ENCODE results near the gene OR4F15.

OR4F15 gene

GRCh38 chr15:101827257-101827656 lies 15.3 kb downstream of the OR4F15 start:
- no peak overlapping the region for H3K4me3 ChIP-seq (ENCODE audit: control insufficient read depth, low read depth, low read length)
- DNase-seq (ENCODE audit: low read depth), result peak; percentile 10
- TF ChIP-seq, protein P1, sequence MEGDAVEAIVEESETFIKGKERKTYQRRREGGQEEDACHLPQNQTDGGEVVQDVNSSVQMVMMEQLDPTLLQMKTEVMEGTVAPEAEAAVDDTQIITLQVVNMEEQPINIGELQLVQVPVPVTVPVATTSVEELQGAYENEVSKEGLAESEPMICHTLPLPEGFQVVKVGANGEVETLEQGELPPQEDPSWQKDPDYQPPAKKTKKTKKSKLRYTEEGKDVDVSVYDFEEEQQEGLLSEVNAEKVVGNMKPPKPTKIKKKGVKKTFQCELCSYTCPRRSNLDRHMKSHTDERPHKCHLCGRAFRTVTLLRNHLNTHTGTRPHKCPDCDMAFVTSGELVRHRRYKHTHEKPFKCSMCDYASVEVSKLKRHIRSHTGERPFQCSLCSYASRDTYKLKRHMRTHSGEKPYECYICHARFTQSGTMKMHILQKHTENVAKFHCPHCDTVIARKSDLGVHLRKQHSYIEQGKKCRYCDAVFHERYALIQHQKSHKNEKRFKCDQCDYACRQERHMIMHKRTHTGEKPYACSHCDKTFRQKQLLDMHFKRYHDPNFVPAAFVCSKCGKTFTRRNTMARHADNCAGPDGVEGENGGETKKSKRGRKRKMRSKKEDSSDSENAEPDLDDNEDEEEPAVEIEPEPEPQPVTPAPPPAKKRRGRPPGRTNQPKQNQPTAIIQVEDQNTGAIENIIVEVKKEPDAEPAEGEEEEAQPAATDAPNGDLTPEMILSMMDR (conservative IDR thresholded peaks at IDR 0.05; ENCODE audit: control insufficient read depth, insufficient read depth, low read depth, low read length), result no peak

GRCh38 chr15:101828774-101829173 lies 16.8 kb downstream of the OR4F15 start:
- H3K4me3 ChIP-seq (ENCODE audit: control insufficient read depth, low read depth, low read length), result no peak overlapping the region
- TF ChIP-seq, protein P1 (conservative IDR thresholded peaks at IDR 0.05; ENCODE audit: control insufficient read depth, insufficient read depth, low read depth, low read length), result no peak
- no peak for DNase-seq (ENCODE audit: low read depth)

DNA sequence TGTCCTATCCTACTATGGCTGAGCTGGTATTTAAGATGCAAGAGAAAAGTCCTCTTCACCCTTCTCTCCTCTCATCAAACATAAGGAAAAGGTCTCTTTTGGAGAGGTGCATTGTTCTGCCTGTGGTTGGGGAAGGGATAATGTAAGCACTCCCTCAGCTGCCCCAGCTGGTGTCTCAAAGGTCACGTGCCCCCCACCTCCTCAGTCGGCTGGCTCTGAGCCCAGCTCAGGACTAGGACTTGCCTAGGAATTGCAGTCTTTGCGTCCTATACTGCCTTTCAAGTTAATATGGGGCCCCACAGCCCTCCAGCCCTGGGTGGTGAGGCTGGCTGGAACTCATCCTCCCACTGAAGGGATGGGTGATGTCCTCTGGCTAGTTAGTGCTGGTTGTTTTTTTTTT lies 29.7 kb downstream of the OR4F15 start:
- no peak overlapping the region for H3K4me3 ChIP-seq (ENCODE audit: control insufficient read depth, low read depth, low read length)
- DNase-seq (ENCODE audit: low read depth), result no peak
- TF ChIP-seq, protein P1 (conservative IDR thresholded peaks at IDR 0.05; ENCODE audit: control insufficient read depth, insufficient read depth, low read depth, low read length), result no peak

- no peak for DNase-seq (ENCODE audit: low read depth)
- H3K4me3 ChIP-seq (ENCODE audit: control insufficient read depth, low read depth, low read length), result no peak overlapping the region
- TF ChIP-seq, protein P1 (conservative IDR thresholded peaks at IDR 0.05; ENCODE audit: control insufficient read depth, insufficient read depth, low read depth, low read length), result no peak
Observed at GRCh38 chr15:101844916-101845315, 32.9 kb downstream of the OR4F15 start.

DNA sequence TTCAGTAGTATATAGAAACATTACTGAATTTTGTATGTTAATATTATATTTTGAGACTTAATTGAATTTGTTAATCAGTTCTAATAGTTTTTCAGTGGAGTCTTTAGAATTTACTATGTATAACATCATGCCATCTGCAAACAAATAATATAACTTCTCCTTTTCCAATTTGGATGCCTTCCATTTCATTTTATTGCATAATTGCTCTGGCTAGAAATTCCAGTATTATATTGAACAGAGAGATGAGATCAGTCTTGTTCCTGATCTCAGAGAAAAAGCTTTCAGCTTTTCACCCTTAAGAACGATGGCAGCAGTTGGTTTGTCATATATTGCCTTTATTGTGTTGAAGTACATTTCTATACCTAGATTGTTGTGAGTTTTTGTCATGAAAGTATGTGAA lies 40.4 kb downstream of the OR4F15 start:
- H3K4me3 ChIP-seq (ENCODE audit: control insufficient read depth, low read depth, low read length), result no peak overlapping the region
- DNase-seq (ENCODE audit: low read depth), result no peak
- TF ChIP-seq, protein P1 (conservative IDR thresholded peaks at IDR 0.05; ENCODE audit: control insufficient read depth, insufficient read depth, low read depth, low read length), result no peak
